ENCODE measurements around the gene RNF182.

DNA sequence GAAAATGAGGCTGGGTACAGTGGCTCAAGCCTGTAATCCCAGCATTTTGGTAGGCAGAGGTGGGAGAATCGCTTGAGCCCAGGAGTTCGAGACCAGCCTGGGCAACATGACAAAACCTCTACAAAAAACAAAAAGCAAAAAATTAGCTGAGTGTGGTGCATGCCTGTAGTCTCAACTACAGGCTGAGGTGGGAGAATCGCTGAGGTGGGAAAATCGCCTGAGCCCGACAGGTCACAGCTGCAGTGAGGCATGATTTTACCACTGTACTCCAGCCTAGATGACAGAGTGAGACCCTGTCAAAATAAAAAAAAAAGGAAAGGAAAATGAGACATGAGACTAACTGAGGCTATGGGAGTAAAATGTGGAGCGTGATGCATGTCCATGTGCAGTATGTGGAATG, 104.9 kb downstream of the RNF182 start:
- no peak for TF ChIP-seq EP300 (IDR thresholded peaks at IDR 0.05; ENCODE audit: borderline replicate concordance in 1 of 2, control insufficient read depth in 1 of 2, low read depth in 2 of 2, low read length in 2 of 2)
- TF ChIP-seq JUND (IDR thresholded peaks at IDR 0.05; ENCODE audit: low read depth, low read length): no peak
- TF ChIP-seq SMC3 (IDR thresholded peaks at IDR 0.05; ENCODE audit: borderline replicate concordance, low read length): no peak
- TF ChIP-seq MAX (IDR thresholded peaks at IDR 0.05; ENCODE audit: low read depth, low read length): no peak
- no peak for TF ChIP-seq ATF3 (IDR thresholded peaks at IDR 0.05; ENCODE audit: borderline replicate concordance, extremely low read depth, low read depth, low read length)
- no peak for TF ChIP-seq KLF5 (IDR thresholded peaks at IDR 0.05; ENCODE audit: partially characterized antibody)
- no peak for TF ChIP-seq NRF1 (conservative IDR thresholded peaks at IDR 0.05; ENCODE audit: low read depth, low read length)
- TF ChIP-seq, protein P1, sequence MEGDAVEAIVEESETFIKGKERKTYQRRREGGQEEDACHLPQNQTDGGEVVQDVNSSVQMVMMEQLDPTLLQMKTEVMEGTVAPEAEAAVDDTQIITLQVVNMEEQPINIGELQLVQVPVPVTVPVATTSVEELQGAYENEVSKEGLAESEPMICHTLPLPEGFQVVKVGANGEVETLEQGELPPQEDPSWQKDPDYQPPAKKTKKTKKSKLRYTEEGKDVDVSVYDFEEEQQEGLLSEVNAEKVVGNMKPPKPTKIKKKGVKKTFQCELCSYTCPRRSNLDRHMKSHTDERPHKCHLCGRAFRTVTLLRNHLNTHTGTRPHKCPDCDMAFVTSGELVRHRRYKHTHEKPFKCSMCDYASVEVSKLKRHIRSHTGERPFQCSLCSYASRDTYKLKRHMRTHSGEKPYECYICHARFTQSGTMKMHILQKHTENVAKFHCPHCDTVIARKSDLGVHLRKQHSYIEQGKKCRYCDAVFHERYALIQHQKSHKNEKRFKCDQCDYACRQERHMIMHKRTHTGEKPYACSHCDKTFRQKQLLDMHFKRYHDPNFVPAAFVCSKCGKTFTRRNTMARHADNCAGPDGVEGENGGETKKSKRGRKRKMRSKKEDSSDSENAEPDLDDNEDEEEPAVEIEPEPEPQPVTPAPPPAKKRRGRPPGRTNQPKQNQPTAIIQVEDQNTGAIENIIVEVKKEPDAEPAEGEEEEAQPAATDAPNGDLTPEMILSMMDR (IDR thresholded peaks at IDR 0.05 in 2 of 3, conservative IDR thresholded peaks at IDR 0.05 in 1 of 3; ENCODE audit: control insufficient read depth in 2 of 3, extremely low read depth in 1 of 3, insufficient read depth in 1 of 3, low read depth in 3 of 3, low read length in 3 of 3): no peak
- no peak for TF ChIP-seq TBL1XR1 (IDR thresholded peaks at IDR 0.05; ENCODE audit: low read depth, low read length)
- no peak for TF ChIP-seq LARP7 (IDR thresholded peaks at IDR 0.05)
